ENCODE data around the gene PALB2.
"Not testable (repeated sequence)": the region's sequence is repeated elsewhere in the genome, so short reads cannot be mapped to it uniquely, and the experiment has no call there.

DNA sequence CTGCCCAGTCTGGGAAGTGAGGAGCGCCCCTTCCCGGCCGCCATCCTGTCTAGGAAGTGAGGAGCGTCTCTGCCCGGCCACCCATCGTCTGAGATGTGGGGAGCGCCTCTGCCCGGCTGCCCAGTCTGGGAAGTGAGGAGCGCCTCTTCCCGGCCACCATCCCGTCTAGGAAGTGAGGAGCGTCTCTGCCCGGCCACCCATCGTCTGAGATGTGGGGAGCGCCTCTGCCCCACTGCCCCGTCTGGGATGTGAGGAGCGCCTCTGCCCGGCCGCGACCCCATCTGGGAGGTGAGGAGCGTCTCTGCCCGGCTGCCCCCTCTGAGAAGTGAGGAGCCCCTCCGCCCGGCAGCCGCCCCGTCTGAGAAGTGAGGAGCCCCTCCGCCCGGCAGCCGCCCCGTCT lies 57.8 kb downstream of the PALB2 start:
- TF ChIP-seq CREB1 (IDR thresholded peaks at IDR 0.05); CREB1 (CRISPR knock-in tag; IDR thresholded peaks at IDR 0.05): not testable (repeated sequence)
- TF ChIP-seq, protein P1, sequence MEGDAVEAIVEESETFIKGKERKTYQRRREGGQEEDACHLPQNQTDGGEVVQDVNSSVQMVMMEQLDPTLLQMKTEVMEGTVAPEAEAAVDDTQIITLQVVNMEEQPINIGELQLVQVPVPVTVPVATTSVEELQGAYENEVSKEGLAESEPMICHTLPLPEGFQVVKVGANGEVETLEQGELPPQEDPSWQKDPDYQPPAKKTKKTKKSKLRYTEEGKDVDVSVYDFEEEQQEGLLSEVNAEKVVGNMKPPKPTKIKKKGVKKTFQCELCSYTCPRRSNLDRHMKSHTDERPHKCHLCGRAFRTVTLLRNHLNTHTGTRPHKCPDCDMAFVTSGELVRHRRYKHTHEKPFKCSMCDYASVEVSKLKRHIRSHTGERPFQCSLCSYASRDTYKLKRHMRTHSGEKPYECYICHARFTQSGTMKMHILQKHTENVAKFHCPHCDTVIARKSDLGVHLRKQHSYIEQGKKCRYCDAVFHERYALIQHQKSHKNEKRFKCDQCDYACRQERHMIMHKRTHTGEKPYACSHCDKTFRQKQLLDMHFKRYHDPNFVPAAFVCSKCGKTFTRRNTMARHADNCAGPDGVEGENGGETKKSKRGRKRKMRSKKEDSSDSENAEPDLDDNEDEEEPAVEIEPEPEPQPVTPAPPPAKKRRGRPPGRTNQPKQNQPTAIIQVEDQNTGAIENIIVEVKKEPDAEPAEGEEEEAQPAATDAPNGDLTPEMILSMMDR (IDR thresholded peaks at IDR 0.05 in 2 of 3, conservative IDR thresholded peaks at IDR 0.05 in 1 of 3; ENCODE audit: insufficient read depth in 2 of 3, low read depth in 1 of 3, low read length in 3 of 3), result not testable (repeated sequence)

Measured in K562 (cell line).